Spinal cord (tissue), 10 donors: ENCODE measurements around the gene TNNT3. TPM values are rescaled to one million over a fixed set of nuclear protein-coding genes. Genes with fewer than 3 reads are reported as not detected.
"Not testable (repeated sequence)": the region's sequence is repeated elsewhere in the genome, so short reads cannot be mapped to it uniquely, and the experiment has no call there.

ENCODE experiments used
- DNase-seq, 6 donors: peaks; one replicate each; pipeline versions ENCODE4 v3.0.0 to v3.0.0-alpha.2; 2013 to 2015; ENCODE audit warnings: low spot score in 6 of 6, low read depth in 4 of 6
- H3K27ac ChIP-seq: one replicate; pipeline ENCODE4 v1.5.1; 2013; ENCODE audit warnings: low read depth, low read length, control low read depth
- H3K27me3 ChIP-seq: one replicate; pipeline ENCODE4 v1.6.1; 2013; ENCODE audit warnings: low read length; ENCODE audit not compliant: control insufficient read depth, insufficient read depth
- H3K36me3 ChIP-seq: one replicate; pipeline ENCODE4 v1.6.1; 2013; ENCODE audit warnings: low read length; ENCODE audit not compliant: control insufficient read depth, insufficient read depth
- H3K4me1 ChIP-seq: one replicate; pipeline ENCODE4 v1.6.1; 2013; ENCODE audit warnings: low read length; ENCODE audit not compliant: control insufficient read depth, insufficient read depth
- H3K4me3 ChIP-seq: one replicate; pipeline ENCODE4 v1.5.1; 2013; ENCODE audit warnings: low read depth, low read length, control low read depth
- H3K9me3 ChIP-seq: one replicate; pipeline ENCODE4 v1.6.1; 2013; ENCODE audit warnings: low read length; ENCODE audit not compliant: control insufficient read depth, insufficient read depth
- WGBS: methylation state at CpG from one replicate; pipeline ENCODE4 v1.1.5; 2013; ENCODE audit warnings: missing lambda C conversion rate; ENCODE audit not compliant: insufficient coverage; 5-methylcytosine and 5-hydroxymethylcytosine counted together
- long read RNA-seq, 4 donors: transcript quantifications; one replicate each; lab custom pipeline, GENCODE V29; 2026
- polyA plus RNA-seq, 2 donors: library from polyadenylated mRNA; unstranded; fragments of 120-200 nt; gene quantifications; one replicate each; pipeline ENCODE4 v1.2.1, GENCODE V29; 2013; ENCODE audit not compliant: insufficient read length in 2 of 2
- total RNA-seq, 2 donors: library from RNA; depleted of rRNA in 1 of 2; stranded (reverse); fragments of 120-200 nt in 1 of 2; fragments of >200 nt in 1 of 2; gene quantifications; one replicate each; pipeline versions ENCODE4 v1.2.3 to v1.2.4, GENCODE V29; 2013 to 2014
- donor health status: healthy.

The TNNT3 gene
- total RNA-seq: 10 to 100 TPM in 1 of 2 donors, 1 to 10 TPM in 1; 4.0 to 12.1 TPM
- polyA plus RNA-seq: 10 to 100 TPM in 1 of 2 donors, 1 to 10 TPM in 1; 2.8 to 14.8 TPM
- long read RNA-seq, donor 1: 0 reads
- long read RNA-seq, donor 2: 0 reads
- long read RNA-seq, donor 3: 0 reads
- long read RNA-seq, donor 4: 0 reads

- 78% methylated on average over 30 of the region's 31 CpGs for WGBS
- no peak for DNase-seq
- no peak within 1 kb of the TSS for H3K27ac ChIP-seq
- H3K36me3 ChIP-seq: no peaks in the 10 kb centered on the region
- H3K9me3 ChIP-seq: no peaks in the 10 kb centered on the region
- H3K27me3 ChIP-seq: no peaks in the 10 kb centered on the region
- H3K4me3 ChIP-seq: no peak within 1 kb of the TSS
- H3K4me1 ChIP-seq: peaks cover 14% of the 10 kb centered on the region
Measured at GRCh38 chr11:1919391-1920127, at the start of gene TNNT3. Gene TNNT3, plus strand, starts transcription at chr11:1919703. Its CDS starts 3,172 bp downstream, at chr11:1922875.

- H3K4me1 ChIP-seq: peaks cover 16% of the 10 kb centered on the region
- no peak overlapping the region for H3K27ac ChIP-seq
- no peaks in the 10 kb centered on the region for H3K9me3 ChIP-seq
- no peak for DNase-seq
- H3K27me3 ChIP-seq: peaks cover 14% of the 10 kb centered on the region
- H3K36me3 ChIP-seq: no peaks in the 10 kb centered on the region
- 72% methylated on average over 11 of the region's 12 CpGs for WGBS
- H3K4me3 ChIP-seq: no peak overlapping the region
Measured at GRCh38 chr11:1870326-1870696, 49.2 kb upstream of the TNNT3 start.

- no peak overlapping the region for H3K4me3 ChIP-seq
- WGBS: 33% methylated on average over 50 of the region's 50 CpGs
Measured at GRCh38 chr11:1870721-1871466, 48.6 kb upstream of the TNNT3 start.

GRCh38 chr11:1871531-1871930, 48.0 kb upstream of the TNNT3 start:
- peaks cover 21% of the 10 kb centered on the region for H3K4me1 ChIP-seq
- 87% methylated on average over 13 of the region's 15 CpGs for WGBS
- H3K4me3 ChIP-seq: no peak overlapping the region
- DNase-seq: no peak
- H3K36me3 ChIP-seq: no peaks in the 10 kb centered on the region
- H3K27ac ChIP-seq: no peak overlapping the region
- H3K27me3 ChIP-seq: peaks cover 14% of the 10 kb centered on the region
- H3K9me3 ChIP-seq: no peaks in the 10 kb centered on the region

More at GRCh38 chr11:1870721-1871466, 48.6 kb upstream of the TNNT3 start:
- H3K9me3 ChIP-seq: no peaks in the 10 kb centered on the region
- H3K27ac ChIP-seq: no peak overlapping the region
- peak in 2 of 6 donors; percentile 46 to 56 for DNase-seq
- H3K4me1 ChIP-seq: peaks cover 14% of the 10 kb centered on the region
- H3K36me3 ChIP-seq: no peaks in the 10 kb centered on the region
- peaks cover 14% of the 10 kb centered on the region for H3K27me3 ChIP-seq

- WGBS: 95% methylated on average over 22 of the region's 25 CpGs
- Histone ChIP-seq H3K4me1 (peaks cover 30% of the 10 kb centered on the region), H3K4me3 (no peak overlapping the region), H3K9me3 (no peaks in the 10 kb centered on the region), H3K36me3 (no peaks in the 10 kb centered on the region), H3K27me3 (peaks cover 14% of the 10 kb centered on the region), H3K27ac (peak overlapping the region; percentile 47)
- no peak for DNase-seq
Measured at GRCh38 chr11:1872267-1872985, 47.1 kb upstream of the TNNT3 start.

- Histone ChIP-seq H3K27ac (peak overlapping the region; percentile 61), H3K4me1 (peaks cover 30% of the 10 kb centered on the region), H3K36me3 (no peaks in the 10 kb centered on the region), H3K4me3 (no peak overlapping the region), H3K9me3 (no peaks in the 10 kb centered on the region), H3K27me3 (peaks cover 14% of the 10 kb centered on the region)
- DNase-seq: peak in 4 of 6 donors; percentile 12 to 83 (median 38)
- 14% methylated on average over 9 of the region's 11 CpGs for WGBS
Measured at GRCh38 chr11:1873048-1873812, 46.3 kb upstream of the TNNT3 start.

GRCh38 chr11:1873813-1874150, 45.7 kb upstream of the TNNT3 start:
- WGBS: 91% methylated on average over 14 of the region's 17 CpGs
- H3K4me3 ChIP-seq, H3K36me3 ChIP-seq, H3K9me3 ChIP-seq, DNase-seq: not testable (repeated sequence)
- peaks cover 13% of the 10 kb centered on the region for H3K27me3 ChIP-seq
- peak overlapping the region; percentile 61 for H3K27ac ChIP-seq
- peaks cover 30% of the 10 kb centered on the region for H3K4me1 ChIP-seq

GRCh38 chr11:1874441-1875092, 44.9 kb upstream of the TNNT3 start:
- Histone ChIP-seq H3K4me1 (peaks cover 30% of the 10 kb centered on the region), H3K27me3 (peaks cover 11% of the 10 kb centered on the region)
- H3K4me3 ChIP-seq, H3K36me3 ChIP-seq, H3K9me3 ChIP-seq, H3K27ac ChIP-seq, DNase-seq: not testable (repeated sequence)
- 86% methylated on average over 15 of the region's 17 CpGs for WGBS
